SK-N-SH (cell line): ENCODE measurements around the gene NGF. TPM values are rescaled to one million over a fixed set of nuclear protein-coding genes. Genes with fewer than 3 reads are reported as not detected.

Source experiments
- CTCF ChIA-PET: fragments of 300-600, 350-600 bp; formaldehyde crosslinking; extraction: SDS; loops from one replicate; lab custom pipeline; 2021; lab: Yijun Ruan, JAX
- POLR2A ChIA-PET: fragments of 350-600 bp; sonication (Branson Sonifier 250); formaldehyde crosslinking; extraction: SDS; loops from one replicate; lab custom pipeline; 2020; ENCODE audit warnings: antibody characterized with exemption, inconsistent platforms; lab: Yijun Ruan, JAX
- DNase-seq: peaks from one replicate; pipeline ENCODE4 v3.0.0; 2012
- H2AFZ ChIP-seq: fragments of 200-600 bp; sonication (generic); 2 replicates; pipeline ENCODE4 v1.8.1; 2016; ENCODE audit warnings: antibody characterized with exemption, mild to moderate bottlenecking, low read depth
- H3F3A ChIP-seq: fragments of 200-600 bp; sonication (generic); replicated peaks from 2 replicates; pipeline ENCODE3; 2016; ENCODE audit warnings: antibody characterized with exemption, mild to moderate bottlenecking; ENCODE audit not compliant: insufficient read depth
- H3K27ac ChIP-seq, 2 experiments: fragments of 200-500 bp in 1 of 2; fragments of 200-600 bp in 1 of 2; sonication (Bioruptor generic) in 1 of 2; sonication (generic), shearing (Covaris generic) in 1 of 2; 2 replicates each; pipeline versions ENCODE4 v1.5.1 to v1.6.1; 2014 to 2016; ENCODE audit warnings: low read depth in 2 of 2, inconsistent platforms in 1 of 2, low read length in 1 of 2, mild to moderate bottlenecking in 1 of 2, mixed read lengths in 1 of 2
- H3K27me3 ChIP-seq: fragments of 200-600 bp; sonication (generic), shearing (Covaris generic); 2 replicates; pipeline ENCODE4 v1.6.1; 2016; ENCODE audit warnings: mixed run types; ENCODE audit not compliant: insufficient read depth
- H3K36me3 ChIP-seq, 2 experiments: fragments of 200-500 bp in 1 of 2; fragments of 200-600 bp in 1 of 2; sonication (Bioruptor generic) in 1 of 2; sonication (generic) in 1 of 2; replicated peaks in 1 of 2; 2 replicates each; pipeline versions ENCODE3 to v1.5.1; 2014 to 2016; ENCODE audit warnings: low read length in 1 of 2, mild to moderate bottlenecking in 1 of 2; ENCODE audit not compliant: insufficient read depth in 2 of 2, control insufficient read depth in 1 of 2
- H3K4me1 ChIP-seq, 2 experiments: fragments of 200-500 bp in 1 of 2; fragments of 200-600 bp in 1 of 2; sonication (Bioruptor generic) in 1 of 2; sonication (generic), shearing (Covaris generic) in 1 of 2; 2 replicates each; pipeline versions ENCODE4 v1.5.1 to v1.6.1; 2014 to 2016; ENCODE audit warnings: low read depth in 1 of 2, low read length in 1 of 2, mixed run types in 1 of 2; ENCODE audit not compliant: insufficient read depth in 2 of 2, control insufficient read depth in 1 of 2
- H3K4me2 ChIP-seq: fragments of 200-600 bp; sonication (generic), shearing (Covaris generic); 2 replicates; pipeline ENCODE4 v1.6.1; 2017; ENCODE audit warnings: mixed run types
- H3K4me3 ChIP-seq, 2 experiments: fragments of 200-500 bp in 1 of 2; fragments of 200-600 bp in 1 of 2; sonication (Bioruptor generic) in 1 of 2; sonication (generic), shearing (Covaris generic) in 1 of 2; 2 replicates each; pipeline versions ENCODE4 v1.5.1 to v1.8.1; 2014 to 2016; ENCODE audit warnings: low read depth in 2 of 2, inconsistent platforms in 1 of 2, low read length in 1 of 2, mild to moderate bottlenecking in 1 of 2, mixed read lengths in 1 of 2, moderate library complexity in 1 of 2
- H3K79me2 ChIP-seq: fragments of 200-600 bp; sonication (generic); 2 replicates; pipeline ENCODE4 v1.8.1; 2017; ENCODE audit warnings: mild to moderate bottlenecking; ENCODE audit not compliant: insufficient read depth
- H3K9ac ChIP-seq: fragments of 200-600 bp; sonication (generic); 2 replicates; pipeline ENCODE4 v1.6.1; 2017; ENCODE audit warnings: mixed run types
- H3K9me2 ChIP-seq: fragments of 200-600 bp; sonication (generic); 2 replicates; pipeline ENCODE4 v1.6.1; 2017; ENCODE audit warnings: mixed run types
- H3K9me3 ChIP-seq: fragments of 200-600 bp; sonication (generic); 2 replicates; pipeline ENCODE4 v1.6.1; 2017; ENCODE audit warnings: mixed run types, mild to moderate bottlenecking, moderate library complexity
- H4K20me1 ChIP-seq: fragments of 200-600 bp; sonication (generic); 2 replicates; pipeline ENCODE4 v1.6.1; 2017; ENCODE audit warnings: mild to moderate bottlenecking, mixed run types; ENCODE audit not compliant: insufficient read depth
- CHD2 ChIP-seq: fragments of 150-350 bp; IDR thresholded peaks from 2 replicates; pipeline ENCODE4 v1.6.1; 2018; ENCODE audit warnings: low read length; ENCODE audit not compliant: partially characterized antibody
- EP300 ChIP-seq, 2 experiments: IDR thresholded peaks; 2 replicates each; pipeline versions ENCODE4 v1.4.0 to v1.6.1; 2012; ENCODE audit warnings: borderline replicate concordance in 1 of 2, low read depth in 1 of 2, low read length in 1 of 2
- EZH2phosphoT487 ChIP-seq: fragments of 200-600 bp; sonication (generic); IDR thresholded peaks from 2 replicates; pipeline ENCODE4 v1.6.1; 2017; ENCODE audit warnings: low read depth, mixed run types, mild to moderate bottlenecking, antibody characterized with exemption, moderate library complexity, borderline replicate concordance
- FOSL2 ChIP-seq: IDR thresholded peaks from 2 replicates; pipeline ENCODE4 v1.4.0; 2012; ENCODE audit warnings: low read depth, mild to moderate bottlenecking, moderate library complexity, borderline replicate concordance
- FOXJ3 ChIP-seq: sonication (generic); formaldehyde crosslinking; IDR thresholded peaks from 2 replicates; pipeline ENCODE4 v1.5.1; 2020; ENCODE audit warnings: mild to moderate bottlenecking, missing genetic modification reagents
- FOXM1 ChIP-seq: IDR thresholded peaks from 2 replicates; pipeline ENCODE4 v1.4.0; 2012; ENCODE audit warnings: low read depth, mild to moderate bottlenecking
- GABPA ChIP-seq: IDR thresholded peaks from 2 replicates; pipeline ENCODE4 v1.4.0; 2012; ENCODE audit warnings: low read depth, mild to moderate bottlenecking
- GATA2 ChIP-seq: sonication (generic); formaldehyde crosslinking; IDR thresholded peaks from 2 replicates; pipeline ENCODE4 v1.5.0; 2020; ENCODE audit warnings: mild to moderate bottlenecking, missing genetic modification reagents
- JUND ChIP-seq: IDR thresholded peaks from 2 replicates; pipeline ENCODE4 v1.4.0; 2012
- MEF2A ChIP-seq: IDR thresholded peaks from 2 replicates; pipeline ENCODE4 v1.4.0; 2012; ENCODE audit warnings: low read depth, borderline replicate concordance
- NFIC ChIP-seq: IDR thresholded peaks from 2 replicates; pipeline ENCODE4 v1.4.0; 2012; ENCODE audit warnings: borderline replicate concordance
- NRF1 ChIP-seq: IDR thresholded peaks from 2 replicates; pipeline ENCODE4 v1.6.1; 2012; ENCODE audit warnings: low read depth, mild to moderate bottlenecking, low read length
- POLR2AphosphoS5 ChIP-seq: IDR thresholded peaks from 2 replicates; pipeline ENCODE4 v1.6.1; 2012; ENCODE audit warnings: low read depth, low read length
- RCOR1 ChIP-seq: fragments of 150-350 bp; IDR thresholded peaks from 2 replicates; pipeline ENCODE4 v1.6.1; 2017; ENCODE audit warnings: antibody characterized with exemption, low read length
- RFX5 ChIP-seq: IDR thresholded peaks from 2 replicates; pipeline ENCODE4 v1.6.1; 2012; ENCODE audit warnings: mild to moderate bottlenecking, improper control_type of control experiment, low read length
- RXRA ChIP-seq: IDR thresholded peaks from 2 replicates; pipeline ENCODE4 v1.4.0; 2012; ENCODE audit warnings: low read depth, mild to moderate bottlenecking, borderline replicate concordance
- SIN3A ChIP-seq: IDR thresholded peaks from 2 replicates; pipeline ENCODE4 v1.6.1; 2012; ENCODE audit warnings: low read depth, mild to moderate bottlenecking, low read length, moderate library complexity, borderline replicate concordance
- TAF1 ChIP-seq: IDR thresholded peaks from 2 replicates; pipeline ENCODE4 v1.6.1; 2012; ENCODE audit warnings: low read depth, mild to moderate bottlenecking, low read length, moderate library complexity, borderline replicate concordance
- TCF12 ChIP-seq: IDR thresholded peaks from 2 replicates; pipeline ENCODE4 v1.4.0; 2012
- TEAD4 ChIP-seq: IDR thresholded peaks from 2 replicates; pipeline ENCODE4 v1.4.0; 2012; ENCODE audit warnings: mild to moderate bottlenecking, borderline replicate concordance; ENCODE audit not compliant: insufficient read depth
- YY1 ChIP-seq: IDR thresholded peaks from 2 replicates; pipeline ENCODE4 v1.4.0; 2012; ENCODE audit warnings: low read depth, mild to moderate bottlenecking
- WGBS: methylation state at CpG from one replicate; pipeline ENCODE4 v1.1.6; 2017; ENCODE audit warnings: low lambda C conversion rate; 5-methylcytosine and 5-hydroxymethylcytosine counted together
- polyA plus RNA-seq, 3 experiments: library from polyadenylated mRNA; depleted of rRNA; stranded (reverse); fragments of >200 nt; gene quantifications; 2 replicates each; pipeline ENCODE4 v1.2.3, GENCODE V29; 2012
- TF ChIP-seq, protein P1 (sequence below): fragments of 150-350 bp; IDR thresholded peaks from 2 replicates; pipeline ENCODE4 v1.6.1; 2017; ENCODE audit warnings: antibody characterized with exemption, low read length, low read depth, borderline replicate concordance
- TF ChIP-seq, protein P2 (sequence below): IDR thresholded peaks from 2 replicates; pipeline ENCODE4; 2012
- TF ChIP-seq, protein P3 (sequence below): fragments of 150-350 bp; IDR thresholded peaks from 2 replicates; pipeline ENCODE4 v1.6.1; 2016; ENCODE audit warnings: mild to moderate bottlenecking, low read depth, low read length
- TF ChIP-seq, protein P4 (sequence below): fragments of 200-600 bp; sonication (generic); IDR thresholded peaks from 2 replicates; pipeline ENCODE4 v1.6.1; 2017; ENCODE audit warnings: antibody characterized with exemption, mild to moderate bottlenecking, moderate library complexity
- TF ChIP-seq, protein P5 (sequence below): IDR thresholded peaks from 2 replicates; pipeline ENCODE4 v1.4.0; 2012; ENCODE audit warnings: low read depth

NGF gene
- polyA plus RNA-seq, 1 of the 3 experiments (the other 2 are of a cell fraction) = 75.8 TPM

DNA sequence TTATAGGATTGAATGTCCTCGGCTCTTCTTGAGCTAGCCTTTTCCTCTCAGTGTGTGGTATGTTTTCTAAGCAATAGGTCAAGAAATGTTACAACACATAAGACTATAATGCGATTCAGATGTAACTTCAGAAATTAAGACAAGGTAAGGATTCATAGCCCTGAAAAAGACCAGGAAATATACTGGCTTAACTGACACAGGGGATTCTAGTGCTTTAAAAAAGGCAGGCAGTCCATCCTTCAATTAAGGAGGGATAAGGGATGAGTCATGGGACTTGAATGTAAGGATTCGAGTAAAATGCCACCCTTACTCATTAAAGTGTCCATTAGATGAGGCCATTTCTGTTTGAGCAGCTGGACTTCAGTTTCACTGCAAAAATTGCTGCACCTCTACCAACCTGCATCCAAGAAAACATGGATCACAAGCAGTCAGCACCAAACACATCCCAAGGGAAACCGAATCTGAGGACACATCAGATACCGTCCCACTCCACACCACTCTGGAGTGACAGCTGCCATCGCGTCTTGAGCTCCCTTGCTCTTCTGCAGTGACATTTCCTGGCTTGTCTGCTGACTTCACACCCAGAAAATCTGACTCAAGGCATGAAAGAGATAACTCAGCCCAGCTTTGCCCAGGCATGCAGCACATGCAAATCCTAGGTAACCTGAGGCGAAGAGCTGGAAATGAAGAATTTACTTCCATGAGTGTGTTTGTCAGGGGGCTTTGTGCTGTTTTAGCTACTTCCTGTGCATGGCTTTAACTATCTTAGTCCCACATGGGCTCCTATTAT, 37.8 kb downstream of the NGF start:
- WGBS = 40% methylated on average over 8 of the region's 8 CpGs
- Histone ChIP-seq H3K9ac (peak overlapping the region; percentile 31; the same call in 1 of the 2 replicates), H3K4me1 (peaks cover 21 to 39% of the 10 kb centered on the region in 2 experiments), H3K4me2 (peak overlapping the region; percentile 70), H3F3A (peaks cover 38% of the 10 kb centered on the region), H3K27ac (peak overlapping the region; percentile 89 to 93), H3K9me3 (no peaks in the 10 kb centered on the region), H2AFZ (peak overlapping the region; percentile 41; the same call in 1 of the 2 replicates), H3K4me3 (no peak overlapping the region), H3K36me3 (peaks cover 2 to 6% of the 10 kb centered on the region in 2 experiments), H3K79me2 (peaks cover 74% of the 10 kb centered on the region), H4K20me1 (no peaks in the 10 kb centered on the region), H3K27me3 (no peaks in the 10 kb centered on the region)
- POLR2A ChIA-PET = no interaction called here
- DNase-seq = no peak
- TF ChIP-seq RCOR1 (no peak), JUND (peak; percentile 84), NFIC (peak; percentile 28; the same call in 1 of the 2 replicates), POLR2AphosphoS5 (peak; percentile 26; the same call in 1 of the 2 replicates), SIN3A (no peak), RFX5 (no peak), CHD2 (no peak), GATA2 (CRISPR knock-in tag) (no peak), TCF12 (peak; percentile 69; the same call in 1 of the 2 replicates), RXRA (0 out of 2 replicates have a peak, but pooled peaks have one; percentile 10), EZH2phosphoT487 (no peak), TAF1 (no peak), FOSL2 (peak; percentile 76; the same call in 1 of the 2 replicates), GABPA (no peak), FOXM1 (no peak), YY1 (no peak), FOXJ3 (CRISPR knock-in tag) (no peak), EP300 (IDR thresholded peaks at IDR 0.05; ENCODE audit: borderline replicate concordance in 1 of 2, low read depth in 1 of 2, low read length in 1 of 2) (peak in 1 of 2 experiments; percentile 51; a peak in 3 of 4 replicates), NRF1 (no peak), TEAD4 (peak; percentile 49; the same call in 1 of the 2 replicates), MEF2A (no peak)
- TF ChIP-seq, protein P1, sequence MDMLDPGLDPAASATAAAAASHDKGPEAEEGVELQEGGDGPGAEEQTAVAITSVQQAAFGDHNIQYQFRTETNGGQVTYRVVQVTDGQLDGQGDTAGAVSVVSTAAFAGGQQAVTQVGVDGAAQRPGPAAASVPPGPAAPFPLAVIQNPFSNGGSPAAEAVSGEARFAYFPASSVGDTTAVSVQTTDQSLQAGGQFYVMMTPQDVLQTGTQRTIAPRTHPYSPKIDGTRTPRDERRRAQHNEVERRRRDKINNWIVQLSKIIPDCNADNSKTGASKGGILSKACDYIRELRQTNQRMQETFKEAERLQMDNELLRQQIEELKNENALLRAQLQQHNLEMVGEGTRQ = no peak
- TF ChIP-seq, protein P2, sequence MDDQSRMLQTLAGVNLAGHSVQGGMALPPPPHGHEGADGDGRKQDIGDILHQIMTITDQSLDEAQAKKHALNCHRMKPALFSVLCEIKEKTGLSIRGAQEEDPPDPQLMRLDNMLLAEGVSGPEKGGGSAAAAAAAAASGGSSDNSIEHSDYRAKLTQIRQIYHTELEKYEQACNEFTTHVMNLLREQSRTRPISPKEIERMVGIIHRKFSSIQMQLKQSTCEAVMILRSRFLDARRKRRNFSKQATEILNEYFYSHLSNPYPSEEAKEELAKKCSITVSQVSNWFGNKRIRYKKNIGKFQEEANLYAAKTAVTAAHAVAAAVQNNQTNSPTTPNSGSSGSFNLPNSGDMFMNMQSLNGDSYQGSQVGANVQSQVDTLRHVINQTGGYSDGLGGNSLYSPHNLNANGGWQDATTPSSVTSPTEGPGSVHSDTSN = peak; percentile 87
- TF ChIP-seq, protein P3, sequence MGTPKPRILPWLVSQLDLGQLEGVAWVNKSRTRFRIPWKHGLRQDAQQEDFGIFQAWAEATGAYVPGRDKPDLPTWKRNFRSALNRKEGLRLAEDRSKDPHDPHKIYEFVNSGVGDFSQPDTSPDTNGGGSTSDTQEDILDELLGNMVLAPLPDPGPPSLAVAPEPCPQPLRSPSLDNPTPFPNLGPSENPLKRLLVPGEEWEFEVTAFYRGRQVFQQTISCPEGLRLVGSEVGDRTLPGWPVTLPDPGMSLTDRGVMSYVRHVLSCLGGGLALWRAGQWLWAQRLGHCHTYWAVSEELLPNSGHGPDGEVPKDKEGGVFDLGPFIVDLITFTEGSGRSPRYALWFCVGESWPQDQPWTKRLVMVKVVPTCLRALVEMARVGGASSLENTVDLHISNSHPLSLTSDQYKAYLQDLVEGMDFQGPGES = no peak
- TF ChIP-seq, protein P4, sequence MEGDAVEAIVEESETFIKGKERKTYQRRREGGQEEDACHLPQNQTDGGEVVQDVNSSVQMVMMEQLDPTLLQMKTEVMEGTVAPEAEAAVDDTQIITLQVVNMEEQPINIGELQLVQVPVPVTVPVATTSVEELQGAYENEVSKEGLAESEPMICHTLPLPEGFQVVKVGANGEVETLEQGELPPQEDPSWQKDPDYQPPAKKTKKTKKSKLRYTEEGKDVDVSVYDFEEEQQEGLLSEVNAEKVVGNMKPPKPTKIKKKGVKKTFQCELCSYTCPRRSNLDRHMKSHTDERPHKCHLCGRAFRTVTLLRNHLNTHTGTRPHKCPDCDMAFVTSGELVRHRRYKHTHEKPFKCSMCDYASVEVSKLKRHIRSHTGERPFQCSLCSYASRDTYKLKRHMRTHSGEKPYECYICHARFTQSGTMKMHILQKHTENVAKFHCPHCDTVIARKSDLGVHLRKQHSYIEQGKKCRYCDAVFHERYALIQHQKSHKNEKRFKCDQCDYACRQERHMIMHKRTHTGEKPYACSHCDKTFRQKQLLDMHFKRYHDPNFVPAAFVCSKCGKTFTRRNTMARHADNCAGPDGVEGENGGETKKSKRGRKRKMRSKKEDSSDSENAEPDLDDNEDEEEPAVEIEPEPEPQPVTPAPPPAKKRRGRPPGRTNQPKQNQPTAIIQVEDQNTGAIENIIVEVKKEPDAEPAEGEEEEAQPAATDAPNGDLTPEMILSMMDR = no peak
- TF ChIP-seq, protein P5, sequence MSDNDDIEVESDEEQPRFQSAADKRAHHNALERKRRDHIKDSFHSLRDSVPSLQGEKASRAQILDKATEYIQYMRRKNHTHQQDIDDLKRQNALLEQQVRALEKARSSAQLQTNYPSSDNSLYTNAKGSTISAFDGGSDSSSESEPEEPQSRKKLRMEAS = peak; percentile 76
- TF ChIP-seq, all 33 proteins: peak for 10
- CTCF ChIA-PET = no interaction called here
- no peaks in the 10 kb centered on the region for H3K9me2 ChIP-seq
